ENCODE results near the gene POPDC2. TPM values are rescaled to one million over a fixed set of nuclear protein-coding genes. Genes with fewer than 3 reads are reported as not detected.
"Not testable (repeated sequence)": the region's sequence is repeated elsewhere in the genome, so short reads cannot be mapped to it uniquely, and the experiment has no call there.

POPDC2 gene
- total RNA-seq, 2 experiments from 2014 or later = 0.72 to 1.5 TPM

DNA sequence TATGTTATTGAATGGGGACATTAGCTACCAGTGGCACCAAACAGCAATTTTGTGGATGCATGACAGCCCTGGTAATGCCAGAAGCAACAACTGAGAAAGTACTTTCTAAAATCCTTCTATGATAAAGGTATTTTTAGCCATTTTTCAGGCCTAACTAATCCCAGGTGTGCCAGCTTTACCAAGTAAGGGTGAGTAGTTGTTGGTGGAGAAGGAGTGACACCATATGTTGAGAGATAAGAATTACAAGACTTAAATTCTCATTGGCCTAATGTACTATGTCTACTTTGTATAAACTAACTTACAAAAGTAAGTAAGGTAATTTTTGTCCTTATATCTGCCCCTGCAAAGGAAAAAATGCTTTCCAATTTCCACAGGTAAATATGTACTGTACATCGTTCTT lies 20.9 kb upstream of the POPDC2 start:
- peaks cover 7% of the 10 kb centered on the region for H3K4me1 Mint-ChIP-seq (ENCODE audit: low read depth)
- H3K36me3 Mint-ChIP-seq (ENCODE audit: low read depth) = peaks cover 4% of the 10 kb centered on the region
- H3K27ac Mint-ChIP-seq = no peak overlapping the region
- intact Hi-C loops (cut with micrococcal nuclease) = loop anchor here (1.0 to 5.0 kb wide), 9 partner anchors 62 to 799 kb away; partner anchors contain the start of genes CD80 and IGSF11
- DNase-seq = no peak
- CTCF ChIA-PET = interaction anchor here (0.7 to 3.3 kb wide), 13 partner anchors 9 to 798 kb away, joined by 3 to 16 read pairs (median 4); partner anchors contain the start of genes TEX55 and TIMMDC1
- H3K9me3 Mint-ChIP-seq = no peaks in the 10 kb centered on the region
- H3K4me3 Mint-ChIP-seq = no peak overlapping the region
- H3K27me3 Mint-ChIP-seq (ENCODE audit: low read depth) = no peaks in the 10 kb centered on the region

DNA sequence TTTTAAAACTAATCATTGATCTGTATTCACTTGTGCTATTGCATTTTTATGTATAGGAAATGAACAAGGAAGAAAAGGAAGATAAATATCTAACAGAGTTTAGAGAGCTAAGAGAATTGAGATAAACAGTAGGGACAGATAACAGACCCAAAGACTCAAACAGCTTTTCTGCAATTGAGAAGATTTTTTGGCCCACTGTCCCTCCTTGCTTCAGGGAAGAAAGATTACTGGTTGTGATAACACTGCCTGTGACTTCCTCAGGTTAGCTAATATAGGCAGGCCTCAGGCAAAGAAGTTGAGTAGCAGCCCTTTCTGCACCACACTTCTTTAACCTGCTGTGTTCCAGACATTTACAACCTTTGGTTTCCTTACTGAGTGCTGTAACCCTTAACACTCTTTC lies 19.5 kb upstream of the POPDC2 start:
- no peak for DNase-seq
- intact Hi-C loops (cut with micrococcal nuclease) = loop anchor here (2.0 to 5.0 kb wide), 2 partner anchors 121 to 648 kb away; partner anchors contain the start of genes CD80 and IGSF11
- H3K4me3 Mint-ChIP-seq = no peak overlapping the region
- CTCF ChIA-PET = interaction anchor here (1.0 to 3.3 kb wide), 4 partner anchors 10 to 439 kb away, joined by 3 to 16 read pairs (median 4); partner anchors contain the start of genes B4GALT4 and TIMMDC1
- H3K27ac Mint-ChIP-seq = no peak overlapping the region
- no peaks in the 10 kb centered on the region for H3K9me3 Mint-ChIP-seq
- H3K27me3 Mint-ChIP-seq (ENCODE audit: low read depth) = no peaks in the 10 kb centered on the region
- H3K36me3 Mint-ChIP-seq (ENCODE audit: low read depth) = peaks cover 9% of the 10 kb centered on the region
- H3K4me1 Mint-ChIP-seq (ENCODE audit: low read depth) = peaks cover 21% of the 10 kb centered on the region

DNA sequence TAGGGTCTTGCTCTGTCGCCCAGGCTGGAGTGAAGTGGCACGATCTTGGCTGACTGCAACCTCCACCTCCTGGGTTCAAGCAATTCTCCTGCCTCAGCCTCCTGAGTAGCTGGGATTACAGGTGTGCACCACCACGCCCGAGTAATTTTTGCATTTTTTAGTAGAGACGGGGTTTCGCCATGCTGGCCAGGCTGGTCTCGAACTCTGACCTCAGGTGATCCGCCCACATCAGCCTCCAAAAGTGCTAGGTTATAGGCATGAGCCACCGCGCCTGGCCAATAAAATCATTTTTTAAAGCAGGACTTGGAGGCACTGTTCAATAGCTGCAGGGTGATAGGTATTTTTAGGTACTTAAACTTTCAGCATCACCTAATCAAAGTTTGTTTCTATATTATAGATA lies 17.8 kb upstream of the POPDC2 start:
- H3K9me3 Mint-ChIP-seq; DNase-seq; intact Hi-C loops (cut with micrococcal nuclease); H3K4me3 Mint-ChIP-seq; H3K27me3 Mint-ChIP-seq (ENCODE audit: low read depth); H3K27ac Mint-ChIP-seq: not testable (repeated sequence)
- H3K4me1 Mint-ChIP-seq (ENCODE audit: low read depth) = peaks cover 25% of the 10 kb centered on the region
- H3K36me3 Mint-ChIP-seq (ENCODE audit: low read depth) = peaks cover 12% of the 10 kb centered on the region
- CTCF ChIA-PET = interaction anchor here (3.3 kb wide), 1 partner anchor 12 kb away, joined by 16 read pairs; no protein-coding TSS in a partner anchor

DNA sequence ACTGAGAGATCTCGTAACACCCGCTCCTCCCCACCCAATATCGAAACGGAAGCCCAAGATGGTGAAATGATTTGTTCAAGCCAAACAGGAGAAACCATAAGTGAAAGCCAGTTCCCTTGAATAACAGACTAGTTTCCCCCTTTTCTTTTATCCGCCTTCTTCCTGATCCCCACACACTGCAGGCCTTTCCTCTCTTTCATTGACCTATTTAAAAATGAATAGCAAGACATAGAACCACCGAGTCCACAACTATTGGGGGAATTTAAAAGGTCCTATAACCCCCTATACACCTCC lies 17.2 kb upstream of the POPDC2 start:
- intact Hi-C loops (cut with micrococcal nuclease) = loop anchor here (1.0 to 2.0 kb wide), 12 partner anchors 23 to 458 kb away; partner anchors contain the start of genes ADPRH, ARHGAP31, B4GALT4 and GSK3B

DNA sequence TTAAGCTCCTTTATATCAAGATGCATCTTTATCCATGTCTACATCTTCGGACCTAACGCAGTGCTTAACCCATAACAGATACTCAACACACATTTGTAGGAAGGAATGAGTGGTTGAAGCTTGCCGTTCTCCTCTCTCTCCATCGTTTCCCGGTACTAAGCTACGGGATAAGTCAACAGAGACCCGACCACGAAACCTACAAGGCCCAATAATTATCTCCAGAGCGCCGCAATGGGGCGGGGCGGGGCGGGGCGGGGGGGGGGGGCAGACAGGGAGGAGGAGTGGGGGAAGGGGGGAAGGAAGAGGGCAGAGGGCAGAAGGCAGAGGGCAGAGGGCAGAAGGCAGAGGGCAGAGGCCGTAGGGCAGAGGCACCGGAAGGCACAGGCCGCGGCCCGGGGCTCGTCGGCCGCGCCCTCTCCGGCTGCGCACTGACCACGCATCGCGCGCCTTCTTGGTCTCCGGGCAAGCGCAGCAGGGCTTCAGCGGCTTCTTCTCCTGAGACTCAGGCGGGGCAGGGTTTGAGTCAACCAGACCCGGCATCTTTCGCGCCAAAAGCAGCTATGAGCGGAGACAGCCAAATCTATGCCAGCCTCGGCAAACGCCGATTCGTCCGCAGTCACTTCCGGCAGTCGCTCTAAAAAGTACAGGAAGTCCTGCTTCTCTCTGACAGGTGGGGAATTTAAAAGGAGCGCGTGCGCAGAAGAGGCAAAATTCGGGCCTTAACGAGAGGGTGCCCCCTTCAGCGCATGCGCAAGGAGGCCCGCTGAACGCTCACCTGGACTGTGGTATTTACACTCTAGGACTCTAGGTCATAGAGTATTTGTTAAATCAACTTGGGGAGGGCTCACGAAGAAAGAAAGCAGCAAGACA lies 16.6 kb upstream of the POPDC2 start, which contains the start of gene COX17:
TSS of gene COX17 (minus strand) at position 636 of the 870 bp plus-strand sequence. CDS start at position 540, 96 bp downstream.
- Mint-ChIP-seq H3K4me3 (peak within 1 kb of the TSS; percentile 82), H3K9me3 (no peaks in the 10 kb centered on the region), H3K27ac (peak within 1 kb of the TSS; percentile 95), H3K27me3 (ENCODE audit: low read depth) (no peaks in the 10 kb centered on the region), H3K4me1 (ENCODE audit: low read depth) (peaks cover 31% of the 10 kb centered on the region), H3K36me3 (ENCODE audit: low read depth) (peaks cover 19% of the 10 kb centered on the region)
- CTCF ChIA-PET = interaction anchor here (0.6 to 1.9 kb wide), 2 partner anchors 319 to 403 kb away, joined by 3 to 7 read pairs; no protein-coding TSS in a partner anchor
- peak; percentile 97 for DNase-seq
- intact Hi-C loops (cut with micrococcal nuclease) = loop anchor here (1.0 to 2.0 kb wide), 12 partner anchors 23 to 458 kb away; partner anchors contain the start of genes ADPRH, ARHGAP31, B4GALT4 and GSK3B

More for the DNA sequence above, 17.2 kb upstream of the POPDC2 start:
- no peaks in the 10 kb centered on the region for H3K27me3 Mint-ChIP-seq (ENCODE audit: low read depth)
- DNase-seq = no peak
- H3K27ac Mint-ChIP-seq = peak overlapping the region; percentile 95
- H3K4me1 Mint-ChIP-seq (ENCODE audit: low read depth) = peaks cover 27% of the 10 kb centered on the region
- peaks cover 16% of the 10 kb centered on the region for H3K36me3 Mint-ChIP-seq (ENCODE audit: low read depth)
- H3K4me3 Mint-ChIP-seq = peak overlapping the region; percentile 82
- CTCF ChIA-PET = interaction anchor here (1.9 kb wide), 1 partner anchor 403 kb away, joined by 7 read pairs; no protein-coding TSS in a partner anchor
- no peaks in the 10 kb centered on the region for H3K9me3 Mint-ChIP-seq

DNA sequence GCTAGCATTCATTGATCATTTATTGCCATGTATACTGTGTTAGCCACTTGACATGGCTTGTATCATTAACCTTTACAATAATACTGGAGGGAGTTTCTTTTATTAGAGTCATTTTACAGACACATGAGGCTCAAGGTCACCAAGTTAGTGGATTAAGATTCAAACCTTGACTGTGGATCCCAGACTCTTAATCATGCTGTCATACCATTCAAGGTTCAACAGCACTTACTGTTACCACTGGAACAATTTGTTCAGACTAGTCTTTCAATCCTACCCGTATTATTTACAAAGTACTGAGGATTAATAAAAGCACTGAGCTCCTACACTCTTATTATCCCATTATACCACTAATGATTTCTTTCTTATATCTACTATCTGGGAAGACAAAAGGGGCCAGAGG lies 15.6 kb upstream of the POPDC2 start:
- no peaks in the 10 kb centered on the region for H3K27me3 Mint-ChIP-seq (ENCODE audit: low read depth)
- no peaks in the 10 kb centered on the region for H3K9me3 Mint-ChIP-seq
- peak overlapping the region; percentile 95 for H3K27ac Mint-ChIP-seq
- intact Hi-C loops (cut with micrococcal nuclease) = loop anchor here (2.0 kb wide), 1 partner anchor 435 kb away; the partner anchor contains the start of gene B4GALT4
- CTCF ChIA-PET = interaction anchor here (0.5 to 1.9 kb wide), 2 partner anchors 402 to 1314 kb away, joined by 3 to 7 read pairs; no protein-coding TSS in a partner anchor
- H3K4me3 Mint-ChIP-seq = peak overlapping the region; percentile 82
- H3K4me1 Mint-ChIP-seq (ENCODE audit: low read depth) = peaks cover 36% of the 10 kb centered on the region
- no peak for DNase-seq
- peaks cover 26% of the 10 kb centered on the region for H3K36me3 Mint-ChIP-seq (ENCODE audit: low read depth)

DNA sequence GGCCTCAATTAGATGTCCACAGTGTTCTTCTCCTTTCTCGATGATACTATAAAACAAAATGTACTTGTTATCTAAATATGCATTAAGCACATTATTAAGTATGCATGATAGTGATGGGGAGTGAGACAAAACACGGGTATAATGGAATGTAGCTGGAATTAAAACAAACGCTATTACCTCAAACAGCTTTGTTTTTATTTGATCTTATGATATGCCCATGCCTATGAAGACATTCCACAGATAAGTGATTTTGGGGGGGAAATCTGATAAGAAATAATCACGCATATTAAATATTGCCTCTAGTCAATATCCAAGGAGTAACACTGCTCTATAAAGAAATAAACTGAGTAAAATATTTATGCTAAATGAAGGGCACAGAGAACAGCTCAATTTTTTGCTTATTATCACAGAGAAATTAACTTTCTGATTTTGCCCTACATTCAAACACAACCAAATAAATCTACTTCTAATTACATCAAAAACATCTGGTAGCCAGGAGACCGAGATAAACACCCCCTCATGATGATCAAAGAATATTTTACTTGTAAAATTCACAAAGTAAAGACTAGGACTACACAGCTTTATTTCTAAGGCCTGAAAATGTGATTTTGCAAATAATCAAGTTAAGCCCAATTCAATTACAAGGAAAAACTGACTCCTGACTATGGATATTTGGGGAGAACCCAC lies 14.9 kb upstream of the POPDC2 start:
- Mint-ChIP-seq H3K9me3 (no peaks in the 10 kb centered on the region), H3K36me3 (ENCODE audit: low read depth) (peaks cover 32% of the 10 kb centered on the region), H3K4me1 (ENCODE audit: low read depth) (peaks cover 37% of the 10 kb centered on the region), H3K27me3 (ENCODE audit: low read depth) (no peaks in the 10 kb centered on the region), H3K27ac (peak overlapping the region; percentile 95), H3K4me3 (peak overlapping the region; percentile 82)
- CTCF ChIA-PET = interaction anchor here (0.5 to 1.0 kb wide), 5 partner anchors 10 to 1314 kb away, joined by 3 to 4 read pairs (median 3); no protein-coding TSS in a partner anchor
- DNase-seq = no peak
- intact Hi-C loops (cut with micrococcal nuclease) = no loop called here

DNA sequence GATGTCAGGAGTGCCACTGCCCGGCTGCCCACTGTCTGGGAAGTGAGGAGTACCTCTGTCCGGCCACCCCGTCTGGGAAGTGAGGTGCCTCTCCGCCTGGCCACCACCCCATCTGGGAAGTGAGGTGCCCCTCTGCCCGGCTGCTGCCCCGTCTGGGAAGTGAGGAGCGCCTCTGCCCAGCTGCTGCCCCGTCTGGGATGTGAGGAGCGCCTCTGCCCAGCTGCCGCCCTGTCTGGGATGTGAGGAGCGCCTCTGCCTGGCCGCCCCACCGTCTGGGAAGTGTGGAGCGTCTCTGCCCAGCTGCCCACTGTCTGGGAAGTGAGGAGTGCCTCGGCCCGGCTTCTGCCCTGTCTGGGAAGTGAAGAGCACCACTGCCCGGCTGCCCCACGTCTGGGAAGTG lies 13.5 kb upstream of the POPDC2 start:
- Mint-ChIP-seq H3K36me3 (ENCODE audit: low read depth) (peaks cover 34% of the 10 kb centered on the region), H3K9me3 (no peaks in the 10 kb centered on the region), H3K4me3 (no peak overlapping the region), H3K27me3 (ENCODE audit: low read depth) (no peaks in the 10 kb centered on the region), H3K27ac (no peak overlapping the region), H3K4me1 (ENCODE audit: low read depth) (peaks cover 42% of the 10 kb centered on the region)
- intact Hi-C loops (cut with micrococcal nuclease) = no loop called here
- CTCF ChIA-PET = no interaction called here
- DNase-seq = no peak

DNA sequence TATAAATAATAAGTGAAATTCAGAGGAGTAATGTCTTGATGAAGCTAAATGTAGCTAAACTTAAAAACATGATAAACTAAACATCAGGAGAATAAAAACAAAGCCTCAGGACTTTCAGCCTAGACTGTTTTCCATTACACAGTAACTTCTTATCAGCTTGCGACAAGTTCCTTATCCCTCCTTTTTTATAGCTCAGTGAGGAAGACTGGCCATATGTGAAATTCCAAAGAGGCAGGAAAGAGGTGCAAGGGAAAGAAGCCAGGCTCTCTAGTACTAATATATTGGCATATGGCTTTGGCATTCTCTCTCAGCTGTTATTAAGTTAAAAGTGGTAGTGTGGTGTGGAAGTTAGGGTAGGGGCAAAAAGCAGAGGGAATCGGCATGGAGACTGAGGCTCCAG lies 12.4 kb upstream of the POPDC2 start:
- intact Hi-C loops (cut with micrococcal nuclease) = no loop called here
- CTCF ChIA-PET = no interaction called here
- Mint-ChIP-seq H3K27me3 (ENCODE audit: low read depth) (no peaks in the 10 kb centered on the region), H3K4me1 (ENCODE audit: low read depth) (peaks cover 42% of the 10 kb centered on the region), H3K4me3 (no peak overlapping the region), H3K9me3 (no peaks in the 10 kb centered on the region), H3K36me3 (ENCODE audit: low read depth) (peaks cover 36% of the 10 kb centered on the region), H3K27ac (peak overlapping the region; percentile 5)
- DNase-seq = no peak

DNA sequence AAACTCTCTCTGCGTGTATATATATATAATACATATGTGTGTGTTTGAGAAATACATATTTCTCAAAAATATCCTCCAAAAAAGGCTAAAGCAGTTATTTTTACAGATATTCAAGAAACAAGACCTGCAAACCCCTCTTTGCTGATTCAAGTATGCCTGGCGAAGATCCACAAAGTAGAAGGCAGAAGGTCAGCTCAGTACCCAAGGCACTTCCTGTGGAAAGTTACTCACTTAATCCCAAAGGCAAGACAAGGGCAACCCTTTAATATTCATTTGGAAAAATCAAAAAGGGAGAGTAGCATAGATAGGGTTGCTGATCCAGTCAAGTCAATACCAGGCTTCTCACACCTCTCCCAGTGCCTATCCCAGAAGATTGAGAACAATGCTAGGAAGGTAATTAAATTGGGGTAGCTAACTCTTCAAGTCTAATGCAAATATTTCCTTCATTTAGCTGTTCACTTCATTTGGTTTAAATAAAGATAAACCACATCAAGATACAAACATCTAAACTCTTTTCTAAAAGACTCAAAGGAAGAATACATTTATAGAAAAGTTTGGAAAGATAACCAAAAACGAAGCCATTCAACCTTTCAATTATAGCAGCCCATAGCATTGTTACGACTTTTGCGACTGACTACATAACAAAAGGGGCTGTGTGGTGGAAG lies 9.6 kb upstream of the POPDC2 start:
- no peaks in the 10 kb centered on the region for H3K27me3 Mint-ChIP-seq (ENCODE audit: low read depth)
- intact Hi-C loops (cut with micrococcal nuclease) = no loop called here
- peaks cover 22% of the 10 kb centered on the region for H3K4me1 Mint-ChIP-seq (ENCODE audit: low read depth)
- no peak for DNase-seq
- no peaks in the 10 kb centered on the region for H3K9me3 Mint-ChIP-seq
- peaks cover 31% of the 10 kb centered on the region for H3K36me3 Mint-ChIP-seq (ENCODE audit: low read depth)
- CTCF ChIA-PET = no interaction called here
- H3K4me3 Mint-ChIP-seq = no peak overlapping the region
- H3K27ac Mint-ChIP-seq = no peak overlapping the region

DNA sequence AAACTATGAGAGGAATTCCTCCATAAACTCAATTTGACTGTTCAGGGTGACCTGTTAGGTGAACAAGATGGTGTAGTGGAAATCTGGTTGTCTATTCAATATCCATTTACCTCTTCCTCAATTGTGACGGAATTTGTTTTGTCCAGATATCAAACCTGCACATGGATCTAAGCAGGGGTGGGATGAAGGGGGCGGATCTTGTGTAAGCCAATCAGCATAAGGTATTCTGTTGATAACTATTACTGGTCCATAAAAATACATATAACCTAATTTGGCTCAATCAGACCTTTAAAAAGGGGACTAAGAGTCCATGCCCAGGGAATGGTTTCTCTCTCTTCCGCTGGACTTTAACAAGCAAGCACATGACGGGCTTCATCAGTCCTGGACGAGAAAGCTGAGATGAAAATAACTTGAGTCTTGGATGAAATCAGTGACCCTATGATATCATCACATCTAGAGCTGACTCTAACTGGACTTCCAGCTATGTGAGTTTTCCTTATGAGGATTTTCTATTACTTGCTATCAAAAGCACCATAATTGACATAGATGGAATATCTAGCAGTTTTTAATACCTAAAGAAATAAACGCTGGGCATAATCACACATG lies 5.7 kb upstream of the POPDC2 start:
- Mint-ChIP-seq H3K4me1 (ENCODE audit: low read depth) (peaks cover 6% of the 10 kb centered on the region), H3K27ac (no peak overlapping the region), H3K36me3 (ENCODE audit: low read depth) (peaks cover 14% of the 10 kb centered on the region), H3K9me3 (no peaks in the 10 kb centered on the region), H3K27me3 (ENCODE audit: low read depth) (no peaks in the 10 kb centered on the region), H3K4me3 (no peak overlapping the region)
- intact Hi-C loops (cut with micrococcal nuclease) = loop anchor here (2.0 kb wide), 1 partner anchor 27 kb away; no protein-coding TSS in a partner anchor
- CTCF ChIA-PET = interaction anchor here (1.1 to 1.9 kb wide), 2 partner anchors 9 to 15 kb away, joined by 4 read pairs; no protein-coding TSS in a partner anchor
- no peak for DNase-seq
